ENCODE data around the gene ZNF92. TPM values are rescaled to one million over a fixed set of nuclear protein-coding genes. Genes with fewer than 3 reads are reported as not detected.
"Not testable (repeated sequence)": the region's sequence is repeated elsewhere in the genome, so short reads cannot be mapped to it uniquely, and the experiment has no call there.

Gene ZNF92
- total and polyA plus RNA-seq, 4 donors, result 2.3 to 16.6 (median 4.3) TPM

DNA sequence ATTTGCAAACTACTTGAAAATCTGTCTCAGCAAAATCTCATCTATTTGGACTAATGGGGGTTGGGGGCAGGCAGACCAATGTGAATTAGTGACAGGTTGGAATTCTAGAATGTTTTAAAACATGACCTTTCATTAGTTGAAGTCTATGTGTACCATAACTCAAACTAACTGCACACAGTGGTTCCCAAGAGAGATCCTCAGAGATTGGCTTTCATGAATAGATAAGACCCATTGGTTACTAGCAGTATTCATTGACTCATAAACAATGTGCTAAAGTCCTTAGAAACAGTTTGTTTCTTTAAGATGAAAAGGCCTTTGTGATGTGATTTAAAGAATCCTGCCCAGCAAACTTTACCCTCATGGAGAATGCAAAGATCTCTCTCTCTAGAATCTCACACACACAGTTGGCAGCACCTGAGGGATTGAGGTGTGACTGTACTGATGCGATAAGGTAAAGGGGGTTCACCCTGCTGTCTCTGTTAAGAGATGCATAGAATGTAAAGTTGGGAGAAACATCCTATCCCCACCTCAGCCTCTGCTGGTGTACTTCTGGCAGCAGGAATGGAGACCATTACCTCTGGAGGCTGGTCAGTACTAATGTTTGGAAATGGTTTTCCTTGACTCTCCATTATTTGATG lies 70.7 kb downstream of the ZNF92 start:
- H3K9me3 ChIP-seq (ENCODE audit: control insufficient read depth in 4 of 4, insufficient read depth in 3 of 4, low read length in 3 of 4), result no peaks in the 10 kb centered on the region
- TF ChIP-seq CTCF (IDR thresholded peaks at IDR 0.05; ENCODE audit: control extremely low read depth, extremely low read depth), result no peak
- H3K4me3 ChIP-seq, result no peak overlapping the region
- no peaks in the 10 kb centered on the region for H3K36me3 ChIP-seq (ENCODE audit: control insufficient read depth in 4 of 4, insufficient read depth in 4 of 4, low read length in 4 of 4)
- H3K27me3 ChIP-seq (ENCODE audit: control insufficient read depth in 3 of 3, insufficient read depth in 3 of 3, low read length in 2 of 3), result peaks cover 0 to 4% (median 0%) of the 10 kb centered on the region in 3 donors
- no peaks in the 10 kb centered on the region for H3K4me1 ChIP-seq (ENCODE audit: control insufficient read depth in 5 of 5, insufficient read depth in 5 of 5, low read length in 5 of 5)
- H3K27ac ChIP-seq (ENCODE audit: low read depth in 1 of 2, low read length in 1 of 2), result no peak overlapping the region
- ATAC-seq (ENCODE audit: insufficient read depth, low FRiP score), result no peak
- H3K9ac ChIP-seq (ENCODE audit: insufficient read depth in 1 of 2, low read length in 2 of 2), result no peak overlapping the region
- WGBS, 2 donors, result 46 to 93% methylated on average over 1 of the region's 1 CpG
- DNase-seq, result no peak

DNA sequence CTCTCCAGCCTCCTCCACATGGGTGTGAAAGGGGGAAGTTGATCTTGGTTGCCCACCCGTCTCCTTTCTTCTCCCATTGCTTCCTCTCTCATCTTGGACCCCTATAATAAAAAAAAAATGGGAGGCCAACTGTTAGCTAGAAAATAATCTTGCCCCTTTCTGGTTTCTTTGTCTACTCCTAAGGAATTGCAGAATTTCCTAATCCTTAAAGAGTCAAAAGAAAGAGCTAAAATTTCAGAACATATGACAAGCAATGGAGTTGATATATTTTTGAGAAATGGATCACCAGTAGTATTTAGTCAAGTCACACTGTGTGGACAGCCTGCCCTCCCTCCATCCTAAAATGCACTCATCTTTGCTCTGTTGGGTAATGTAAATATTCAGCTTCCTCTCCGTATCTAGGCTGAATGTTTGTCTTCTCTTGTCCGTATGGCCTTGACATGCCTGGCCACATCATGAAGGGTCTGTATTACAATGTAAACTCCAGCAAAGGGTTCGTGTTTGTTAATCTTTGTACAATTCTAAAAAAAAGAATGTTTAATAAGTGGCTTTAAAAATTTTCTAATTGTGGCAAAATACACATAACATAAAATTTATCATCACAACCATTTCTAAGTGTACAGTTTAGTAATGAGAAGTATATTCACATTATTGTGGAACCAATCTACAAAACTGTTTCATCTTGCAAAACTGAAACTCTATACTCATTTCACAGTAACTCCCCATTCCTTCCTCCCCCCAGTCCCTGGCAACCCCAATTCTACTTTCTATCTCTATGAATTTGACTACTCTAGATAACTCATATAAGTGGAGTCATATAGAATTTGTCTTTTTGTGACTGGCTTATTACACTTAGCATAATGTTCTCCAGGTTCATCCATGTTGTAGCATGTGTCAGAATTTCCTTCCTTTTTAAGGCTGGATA lies 71.5 kb downstream of the ZNF92 start:
- no peaks in the 10 kb centered on the region for H3K9me3 ChIP-seq (ENCODE audit: control insufficient read depth in 4 of 4, insufficient read depth in 3 of 4, low read length in 3 of 4)
- TF ChIP-seq CTCF (IDR thresholded peaks at IDR 0.05; ENCODE audit: control extremely low read depth, extremely low read depth), result no peak
- no peak overlapping the region for H3K27ac ChIP-seq (ENCODE audit: low read depth in 1 of 2, low read length in 1 of 2)
- H3K27me3 ChIP-seq (ENCODE audit: control insufficient read depth in 3 of 3, insufficient read depth in 3 of 3, low read length in 2 of 3), result peaks cover 0 to 4% (median 0%) of the 10 kb centered on the region in 3 donors
- no peaks in the 10 kb centered on the region for H3K4me1 ChIP-seq (ENCODE audit: control insufficient read depth in 5 of 5, insufficient read depth in 5 of 5, low read length in 5 of 5)
- DNase-seq (no peak), ATAC-seq (ENCODE audit: insufficient read depth, low FRiP score) (no peak)
- H3K4me3 ChIP-seq, result no peak overlapping the region
- no peaks in the 10 kb centered on the region for H3K36me3 ChIP-seq (ENCODE audit: control insufficient read depth in 4 of 4, insufficient read depth in 4 of 4, low read length in 4 of 4)
- H3K9ac ChIP-seq (ENCODE audit: insufficient read depth in 1 of 2, low read length in 2 of 2), result no peak overlapping the region
- 46 to 70% methylated on average over 4 of the region's 4 CpGs for WGBS, 2 donors

GRCh38 chr7:65447041-65447440 lies 73.4 kb downstream of the ZNF92 start:
- H3K27ac ChIP-seq (ENCODE audit: low read depth in 1 of 2, low read length in 1 of 2); H3K36me3 ChIP-seq (ENCODE audit: control insufficient read depth in 4 of 4, insufficient read depth in 4 of 4, low read length in 4 of 4); H3K4me3 ChIP-seq; DNase-seq; H3K4me1 ChIP-seq (ENCODE audit: control insufficient read depth in 5 of 5, insufficient read depth in 5 of 5, low read length in 5 of 5); H3K9me3 ChIP-seq (ENCODE audit: control insufficient read depth in 4 of 4, insufficient read depth in 3 of 4, low read length in 3 of 4); ATAC-seq (ENCODE audit: insufficient read depth, low FRiP score); H3K9ac ChIP-seq (ENCODE audit: insufficient read depth in 1 of 2, low read length in 2 of 2); H3K27me3 ChIP-seq (ENCODE audit: control insufficient read depth in 3 of 3, insufficient read depth in 3 of 3, low read length in 2 of 3): not testable (repeated sequence)
- 86 to 91% methylated on average over 8 of the region's 8 CpGs for WGBS, 2 donors

DNA sequence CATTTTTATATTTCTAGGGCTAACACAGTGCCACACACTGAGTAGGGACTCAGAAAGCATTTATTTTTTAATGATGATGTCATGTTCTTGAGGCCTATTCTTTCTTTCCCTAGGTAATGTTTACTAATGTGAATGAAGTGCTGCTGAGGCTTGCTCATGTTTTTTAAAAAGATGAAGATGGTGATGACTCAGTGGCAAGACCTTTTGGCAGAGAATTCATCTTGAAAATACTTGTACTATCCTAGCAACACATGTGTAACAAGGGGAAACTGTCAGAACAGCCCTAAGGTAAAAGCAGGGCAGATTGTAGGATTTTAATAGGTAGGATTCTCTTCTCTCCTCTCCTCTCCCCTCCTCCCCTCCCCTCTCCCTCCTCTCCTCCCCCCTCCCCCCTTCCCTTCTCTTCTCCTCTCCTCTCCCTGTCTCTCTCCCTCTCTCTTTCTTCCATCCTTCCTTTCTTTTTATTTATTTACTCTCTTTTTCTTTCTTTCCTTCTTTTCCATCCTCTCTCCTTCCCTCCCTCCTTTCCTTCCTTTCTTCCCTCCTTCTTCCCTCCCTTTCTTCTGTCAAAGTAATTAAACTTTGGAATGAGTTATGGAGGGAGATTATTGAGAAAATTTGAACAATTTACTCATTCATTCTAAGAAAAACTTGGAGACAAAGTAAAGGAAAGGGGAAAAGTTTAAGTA lies 75.3 kb downstream of the ZNF92 start:
- Histone ChIP-seq H3K4me1 (ENCODE audit: control insufficient read depth in 5 of 5, insufficient read depth in 5 of 5, low read length in 5 of 5) (peaks cover 0 to 2% (median 0%) of the 10 kb centered on the region in 5 donors), H3K27ac (ENCODE audit: low read depth in 1 of 2, low read length in 1 of 2) (no peak overlapping the region), H3K9me3 (ENCODE audit: control insufficient read depth in 4 of 4, insufficient read depth in 3 of 4, low read length in 3 of 4) (no peaks in the 10 kb centered on the region), H3K27me3 (ENCODE audit: control insufficient read depth in 3 of 3, insufficient read depth in 3 of 3, low read length in 2 of 3) (no peaks in the 10 kb centered on the region), H3K36me3 (ENCODE audit: control insufficient read depth in 4 of 4, insufficient read depth in 4 of 4, low read length in 4 of 4) (no peaks in the 10 kb centered on the region), H3K4me3 (no peak overlapping the region), H3K9ac (ENCODE audit: insufficient read depth in 1 of 2, low read length in 2 of 2) (no peak overlapping the region)
- no peak for DNase-seq
- ATAC-seq (ENCODE audit: insufficient read depth, low FRiP score), result peak; percentile 69
- TF ChIP-seq CTCF (IDR thresholded peaks at IDR 0.05; ENCODE audit: control extremely low read depth, extremely low read depth), result no peak

All from lung (tissue), 12 donors.